ENCODE data around the gene NOX4.
"Not testable (repeated sequence)": the region's sequence is repeated elsewhere in the genome, so short reads cannot be mapped to it uniquely, and the experiment has no call there.

The NOX4 gene

DNA sequence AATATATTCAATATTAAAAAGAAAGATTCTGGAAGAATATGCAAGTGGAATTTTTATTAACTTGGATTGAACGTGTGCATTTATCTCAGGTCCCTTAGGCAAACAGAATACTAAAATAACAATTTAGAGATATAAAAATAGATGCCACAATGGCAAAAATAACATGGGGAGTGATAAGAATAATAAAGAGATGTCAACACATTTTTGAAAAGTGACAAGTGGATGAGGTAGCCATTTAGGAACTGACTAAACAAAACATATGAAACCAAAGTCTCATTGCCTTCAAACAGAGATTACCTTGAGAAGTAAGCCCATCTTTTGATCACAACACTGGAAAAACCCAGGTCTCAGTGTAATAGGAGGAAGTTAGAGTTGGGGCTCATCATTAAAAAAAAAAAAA lies 112.2 kb downstream of the NOX4 start:
- DNase-seq: not testable (repeated sequence)

DNA sequence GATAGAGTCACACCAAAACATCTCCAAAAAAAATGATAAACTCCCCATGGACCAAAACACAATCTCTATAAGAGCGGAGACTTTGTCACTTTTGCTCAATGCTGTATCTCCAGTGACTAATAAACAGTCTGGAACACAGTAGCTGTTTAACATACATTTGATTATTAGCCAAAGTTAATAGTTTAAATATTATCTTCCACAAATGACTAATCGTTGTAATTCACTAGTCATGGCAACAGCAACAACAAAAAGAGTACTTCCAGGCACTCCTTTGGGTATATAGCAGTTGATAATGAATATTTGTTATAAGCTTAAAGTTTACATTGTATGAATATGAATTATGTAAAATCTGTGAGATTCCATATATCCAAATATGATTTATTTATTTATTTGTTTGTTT lies 121.8 kb downstream of the NOX4 start:
- DNase-seq: not testable (repeated sequence)

DNA sequence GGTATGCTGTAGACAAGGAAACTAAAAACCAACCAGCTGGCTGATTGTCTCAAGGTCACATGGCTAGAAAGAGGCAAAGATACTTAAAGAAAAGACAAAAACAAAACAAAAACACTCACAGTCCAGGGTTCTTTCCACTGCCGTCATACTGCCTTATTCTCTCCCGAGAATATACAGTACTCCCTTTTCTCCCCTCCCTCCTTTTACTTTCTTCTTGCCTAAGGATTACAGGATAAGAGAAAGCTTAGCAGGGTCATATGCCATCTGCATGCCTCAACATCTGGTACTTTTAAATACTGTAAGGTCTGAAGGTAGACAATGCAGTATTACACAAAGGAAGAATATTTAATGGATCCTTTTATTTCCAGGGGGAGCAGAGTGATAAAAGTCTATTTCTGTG lies 126.3 kb downstream of the NOX4 start:
- DNase-seq: not testable (repeated sequence)

DNA sequence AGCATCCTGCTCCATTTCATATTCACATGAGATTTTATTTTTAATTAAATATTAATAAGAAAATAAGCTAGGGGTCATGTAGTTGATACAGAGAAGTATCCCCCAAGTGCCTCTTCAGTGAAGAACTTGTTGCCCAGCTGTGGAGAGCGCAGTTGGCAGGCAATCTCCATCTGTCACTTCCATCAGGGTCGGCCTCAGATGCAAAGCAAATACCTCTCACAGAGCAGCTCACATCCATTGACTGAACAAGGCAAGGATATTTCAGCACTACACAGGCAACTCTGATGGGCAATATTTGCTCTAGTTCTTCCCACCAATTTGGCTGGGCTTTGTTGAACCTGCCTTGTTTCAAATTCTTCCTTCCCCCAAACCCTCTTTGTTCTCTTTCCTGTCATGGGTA lies 129.4 kb downstream of the NOX4 start:
- no peak for DNase-seq

GRCh38 chr11:89359208-89359607 lies 132.0 kb downstream of the NOX4 start:
- DNase-seq: not testable (repeated sequence)

- DNase-seq: no peak
These were observed 132.4 kb downstream of the NOX4 start for GRCh38 chr11:89358761-89359160.

GRCh38 chr11:89355646-89356045 lies 135.5 kb downstream of the NOX4 start:
- no peak for DNase-seq

- not testable (repeated sequence) for DNase-seq
These were observed 136.7 kb downstream of the NOX4 start for GRCh38 chr11:89354513-89354912.

GRCh38 chr11:89347071-89347470 lies 144.1 kb downstream of the NOX4 start:
- DNase-seq: no peak

- no peak for DNase-seq
These were observed 144.6 kb downstream of the NOX4 start for GRCh38 chr11:89346601-89347000.

DNA sequence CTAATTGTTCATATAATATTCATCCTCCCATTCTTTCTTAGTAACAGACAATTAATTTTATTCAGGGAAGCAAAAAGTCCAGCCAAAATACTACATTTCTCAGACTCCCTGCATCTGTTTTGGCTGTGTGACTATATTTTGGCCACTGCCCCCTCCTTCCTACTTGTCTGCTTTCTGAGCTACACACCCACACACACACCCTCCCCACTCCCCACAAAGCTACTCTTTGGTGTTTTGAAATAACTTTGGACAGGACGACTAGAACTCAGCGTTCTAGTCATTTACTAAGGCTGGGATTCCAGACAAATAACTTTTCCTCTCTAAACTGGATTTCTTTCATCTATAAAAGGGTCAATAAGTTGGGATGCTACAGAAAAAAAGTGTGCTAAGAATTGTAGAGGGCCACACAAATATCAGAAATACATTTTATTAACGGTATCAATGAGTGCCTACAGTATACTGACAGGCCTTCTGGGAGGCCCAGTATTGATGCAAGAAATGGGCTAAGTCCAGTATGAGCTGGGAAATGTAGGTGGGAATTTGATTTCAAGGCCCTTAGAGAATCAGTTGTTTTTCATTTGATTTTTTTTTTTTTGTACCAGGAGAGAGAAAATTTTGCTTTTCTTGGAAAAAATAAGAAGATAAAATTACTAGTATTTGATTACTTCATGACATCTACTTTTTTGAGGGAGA lies 148.1 kb downstream of the NOX4 start:
- not testable (repeated sequence) for DNase-seq

DNA sequence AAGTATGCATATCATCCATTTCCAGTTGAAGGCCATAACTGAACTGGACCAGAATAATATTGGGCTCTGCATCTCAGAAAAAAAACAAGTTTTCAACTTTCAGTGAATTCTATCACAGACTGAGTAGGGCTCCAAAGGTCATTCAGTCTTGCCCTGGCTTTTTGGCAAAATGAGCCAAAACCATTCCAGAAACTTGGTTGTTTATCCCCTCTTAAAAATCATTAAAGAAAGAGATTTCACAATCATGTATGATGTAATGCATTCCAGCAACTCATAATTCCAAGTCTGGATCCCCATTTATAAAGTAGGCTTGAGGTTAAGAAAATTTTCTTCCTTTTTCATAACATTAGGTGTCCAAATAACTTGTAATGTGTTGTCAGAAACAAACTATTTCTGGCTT lies 150.7 kb downstream of the NOX4 start:
- not testable (repeated sequence) for DNase-seq

DNA sequence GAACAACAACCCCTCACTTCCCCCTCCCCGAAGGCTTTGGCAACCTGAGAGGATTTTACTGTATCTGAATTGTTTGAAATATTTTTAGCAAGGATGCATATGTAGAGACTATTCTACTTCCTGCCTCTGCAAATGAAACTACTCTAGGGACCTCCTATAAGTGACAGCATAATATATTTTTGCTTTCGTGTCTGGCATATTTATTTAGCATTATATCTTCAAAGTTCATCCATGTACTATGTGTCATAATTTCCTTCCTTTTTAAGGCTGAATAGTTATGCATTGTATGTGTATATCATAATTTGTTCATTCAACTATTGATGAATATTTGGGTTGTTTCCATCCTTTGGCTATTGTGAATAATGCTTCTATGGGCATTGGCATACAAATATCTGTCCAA lies 153.1 kb downstream of the NOX4 start:
- not testable (repeated sequence) for DNase-seq

DNA sequence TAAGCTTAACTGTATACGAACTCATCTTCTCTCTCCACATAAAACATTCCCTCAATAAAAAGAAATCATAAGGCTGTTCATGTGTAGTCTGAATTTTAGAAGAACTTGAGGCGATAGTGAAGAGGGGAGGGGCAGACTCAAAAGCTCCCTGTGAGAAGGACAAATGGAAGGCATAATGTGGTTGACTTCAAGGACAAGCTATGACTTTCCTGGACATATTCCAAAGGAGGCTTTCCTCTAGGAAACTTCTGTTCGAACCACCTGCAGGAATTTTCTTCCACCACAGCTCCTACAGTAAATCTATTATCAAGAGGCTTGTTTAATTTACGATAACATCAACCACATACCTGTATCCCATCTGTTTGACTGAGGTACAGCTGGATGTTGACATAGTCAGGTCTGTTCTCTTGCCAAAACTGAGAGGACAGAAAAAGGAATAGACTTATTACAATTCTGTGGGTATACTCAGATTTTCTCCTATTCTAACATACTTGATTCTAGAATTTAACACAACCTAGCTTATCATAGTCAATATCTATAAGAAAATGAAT lies 154.0 kb downstream of the NOX4 start:
- not testable (repeated sequence) for DNase-seq

GRCh38 chr11:89333704-89334103 lies 157.5 kb downstream of the NOX4 start:
- DNase-seq: not testable (repeated sequence)

DNA sequence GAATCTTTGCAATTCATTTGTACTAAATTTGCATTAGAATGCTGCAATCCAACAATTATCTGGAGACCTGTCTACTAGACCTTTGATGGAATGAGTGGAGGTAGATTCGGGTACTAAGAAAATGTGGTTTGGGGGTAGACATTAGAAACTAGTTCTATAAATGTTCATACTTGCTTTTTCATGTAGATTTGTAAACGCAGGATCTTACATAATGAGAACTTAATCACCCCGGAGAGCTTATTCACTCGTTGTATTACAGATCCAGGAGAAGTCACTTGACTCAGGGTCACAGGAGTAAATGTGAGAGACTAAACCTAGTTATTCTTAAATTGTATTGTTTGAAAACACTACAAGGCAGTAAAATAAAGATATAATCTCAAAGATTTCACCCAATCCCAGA lies 159.2 kb downstream of the NOX4 start:
- not testable (repeated sequence) for DNase-seq

DNA sequence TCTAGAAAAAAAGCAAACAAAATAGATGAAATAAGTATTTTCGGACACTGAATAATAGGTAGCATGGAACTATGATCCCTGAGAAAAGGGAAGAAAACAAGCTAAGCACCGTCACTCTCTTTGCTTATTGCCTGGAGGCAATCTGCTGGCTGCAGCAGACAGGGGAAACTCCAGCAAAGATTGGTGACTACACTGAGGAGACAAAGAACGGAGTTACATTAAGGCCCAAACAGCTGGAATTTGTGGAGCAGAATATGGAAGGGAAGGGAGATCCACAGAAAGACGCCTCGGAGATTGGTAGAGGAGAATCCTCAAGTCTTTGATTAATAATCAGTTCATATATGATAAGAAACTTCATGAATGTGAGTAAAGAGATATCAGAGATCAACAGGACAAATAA lies 163.3 kb downstream of the NOX4 start:
- no peak for DNase-seq

- DNase-seq: no peak
These were observed 169.8 kb downstream of the NOX4 start for GRCh38 chr11:89321401-89321800.

DNA sequence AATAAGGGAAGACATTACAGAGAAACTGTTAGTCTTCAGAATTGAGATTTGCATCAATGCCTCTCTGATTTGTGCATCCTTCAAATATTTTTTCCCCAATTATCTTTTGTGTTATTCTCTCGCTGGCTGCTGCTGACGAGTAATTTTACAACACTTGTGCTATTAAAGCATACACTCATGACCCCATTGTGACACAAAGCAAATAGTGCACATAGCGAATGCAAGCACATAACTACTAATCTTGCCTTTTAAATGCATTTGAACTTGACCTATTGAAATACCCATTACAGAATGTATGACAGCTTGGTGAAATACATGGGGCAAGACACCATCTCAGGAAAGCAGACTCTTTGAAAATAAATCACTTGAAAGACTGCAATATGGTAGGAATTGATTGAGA lies 180.6 kb downstream of the NOX4 start:
- DNase-seq: not testable (repeated sequence)

DNA sequence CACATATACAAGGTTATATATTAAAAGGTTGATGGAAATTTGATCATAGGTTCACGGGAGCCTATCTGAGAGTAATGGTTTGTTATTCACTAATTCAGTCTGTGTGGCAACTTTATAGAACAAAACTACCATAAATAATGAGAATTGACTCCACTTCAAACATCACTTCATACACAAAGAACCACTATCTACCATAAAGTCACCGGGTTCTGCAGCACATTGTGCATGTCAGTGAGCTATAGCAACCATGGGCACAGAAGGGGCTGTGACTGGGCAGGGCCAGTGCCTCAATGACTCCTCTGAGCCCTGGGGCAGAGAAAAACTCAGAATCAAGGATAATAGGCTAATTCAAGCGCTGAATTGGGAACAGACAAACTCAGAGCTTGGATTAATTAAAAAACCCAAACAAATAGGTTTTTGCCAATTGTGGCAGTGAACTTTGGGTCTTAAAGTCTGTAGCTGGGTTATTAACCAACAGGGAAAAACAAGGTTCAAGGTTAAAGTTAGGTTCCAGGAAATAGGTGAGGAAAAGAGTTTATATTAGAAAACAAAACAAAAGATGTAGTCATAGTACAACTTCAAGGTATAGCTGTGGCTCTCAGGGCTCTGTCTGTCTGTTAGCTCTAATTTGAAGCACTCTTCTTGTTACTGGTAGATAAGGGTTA lies 181.7 kb downstream of the NOX4 start:
- DNase-seq: not testable (repeated sequence)

GRCh38 chr11:89308272-89308671 lies 182.9 kb downstream of the NOX4 start:
- DNase-seq: not testable (repeated sequence)

- not testable (repeated sequence) for DNase-seq
These were observed 188.1 kb downstream of the NOX4 start for GRCh38 chr11:89303029-89303428.

DNA sequence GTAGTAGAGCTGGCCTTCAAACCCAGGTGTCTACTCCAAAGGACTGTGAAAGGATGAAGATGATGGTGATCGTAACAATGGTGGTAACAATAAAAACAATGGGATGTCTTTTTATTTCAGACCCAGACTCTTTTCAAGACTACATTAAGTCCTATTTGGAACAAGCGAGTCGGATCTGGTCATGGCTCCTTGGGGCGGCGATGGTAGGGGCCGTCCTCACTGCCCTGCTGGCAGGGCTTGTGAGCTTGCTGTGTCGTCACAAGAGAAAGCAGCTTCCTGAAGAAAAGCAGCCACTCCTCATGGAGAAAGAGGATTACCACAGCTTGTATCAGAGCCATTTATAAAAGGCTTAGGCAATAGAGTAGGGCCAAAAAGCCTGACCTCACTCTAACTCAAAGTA lies 196.2 kb downstream of the NOX4 start:
- not testable (repeated sequence) for DNase-seq

GRCh38 chr11:89293965-89294679 lies 197.1 kb downstream of the NOX4 start:
- no peak for DNase-seq

Measured in GF-D8 (cell line).